CD1c-positive myeloid dendritic cell (primary cell): ENCODE data around the gene ATXN1.

Source experiments
- DNase-seq: peaks from one replicate; pipeline ENCODE4 v3.0.0-alpha.2; 2016; ENCODE audit errors: extremely low spot score

The ATXN1 gene

DNA sequence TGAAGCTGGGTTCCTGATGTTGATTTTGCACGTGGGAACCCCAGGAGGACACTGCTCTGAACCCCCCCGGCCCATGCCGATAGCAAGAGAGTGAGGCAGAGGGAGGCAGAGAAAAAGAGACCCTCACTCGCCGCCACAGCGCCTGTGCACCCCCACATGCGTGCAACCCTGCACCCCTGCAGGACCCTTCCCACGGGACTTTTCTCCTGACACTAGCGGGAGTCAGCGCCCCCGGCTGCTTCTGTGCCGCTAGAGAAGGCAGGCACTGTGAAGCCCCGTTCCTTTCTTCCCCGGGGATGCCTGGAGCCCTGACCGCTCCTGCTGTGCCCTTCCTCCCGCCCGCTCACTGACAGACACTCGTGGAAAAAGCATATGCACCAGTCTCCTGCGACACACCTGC is 455.5 kb downstream of the ATXN1 start:
- DNase-seq: no peak

DNA sequence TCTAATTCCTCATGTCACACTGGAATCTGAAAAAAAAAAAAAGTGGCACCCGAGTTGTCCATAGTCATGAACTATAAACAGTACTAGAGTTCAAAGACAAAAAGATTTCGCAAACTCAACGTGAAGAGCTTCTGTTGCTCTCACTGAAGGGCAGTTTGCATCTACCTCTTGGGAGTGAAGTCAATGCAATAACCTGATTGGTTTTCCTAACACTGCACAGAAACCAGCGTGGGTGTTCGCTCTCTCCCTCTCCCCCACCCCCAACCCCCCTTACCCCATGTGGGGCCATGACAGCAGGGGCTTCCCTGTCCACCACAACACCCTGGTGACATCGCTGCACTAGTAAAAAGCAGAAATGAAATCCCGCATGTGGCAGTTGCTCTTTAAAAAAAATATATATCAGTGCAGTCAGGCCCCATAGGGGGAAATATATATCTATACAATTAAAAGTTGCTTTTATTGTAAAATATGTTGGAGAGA is 456.0 kb downstream of the ATXN1 start:
- DNase-seq: peak; percentile 67

DNA sequence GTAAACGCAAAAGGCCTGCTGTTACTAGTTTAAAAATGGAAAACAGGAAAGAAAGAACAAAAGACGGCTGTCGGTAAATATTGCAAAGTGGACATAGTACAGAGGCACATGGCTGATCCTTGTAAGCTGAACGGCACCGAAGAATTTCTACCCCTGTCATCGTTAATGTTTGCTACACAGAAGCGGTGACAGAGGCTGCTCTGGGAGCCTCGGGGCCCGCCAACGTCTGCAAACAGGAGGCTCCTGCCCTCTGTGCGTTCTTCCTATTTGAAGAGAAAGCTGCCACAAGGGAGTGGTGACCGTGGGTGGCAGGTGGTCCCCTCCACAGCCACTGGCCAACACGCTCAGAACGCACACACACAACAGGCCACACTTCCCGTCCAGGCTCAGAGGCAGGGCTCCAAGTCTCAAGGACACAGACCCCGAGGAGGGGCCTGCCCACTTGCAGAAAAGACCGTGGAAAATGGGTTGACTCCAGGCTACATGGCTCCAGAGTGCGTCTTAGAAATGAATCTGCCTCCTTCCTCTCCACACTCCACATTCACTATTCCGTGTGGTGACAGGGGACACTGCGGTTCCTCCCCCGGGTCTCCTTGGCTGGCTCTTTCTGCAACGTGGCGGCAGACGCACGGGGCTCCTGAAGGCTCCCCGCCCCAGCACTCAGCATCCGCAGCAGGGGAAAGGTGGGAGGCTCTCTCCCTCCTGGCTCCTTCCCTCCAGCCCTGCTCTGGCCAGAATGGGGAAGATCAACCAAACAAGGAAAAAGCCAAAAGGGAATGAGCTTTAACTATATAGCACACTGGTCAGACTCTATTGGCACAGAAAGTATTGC is 458.3 kb downstream of the ATXN1 start:
- DNase-seq: no peak

DNA sequence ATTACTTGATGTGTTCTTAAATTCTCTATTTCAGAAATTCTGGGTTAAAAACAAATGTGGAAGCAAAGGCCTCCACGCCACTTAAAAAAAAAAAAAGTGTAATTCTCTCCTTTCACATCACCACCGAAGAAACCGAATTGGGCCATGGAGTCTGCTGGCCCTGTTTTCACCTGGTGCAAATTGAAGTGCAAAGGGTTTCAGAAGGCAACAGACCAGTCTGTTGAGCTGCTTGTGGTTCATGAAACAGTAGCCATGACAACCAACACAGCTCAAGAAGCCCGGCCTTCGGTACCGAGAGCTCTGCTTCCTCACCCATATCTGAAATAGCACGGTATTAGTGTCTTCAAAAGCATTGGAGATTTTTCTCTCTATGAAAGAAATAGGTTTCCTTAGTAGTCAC is 459.7 kb downstream of the ATXN1 start:
- DNase-seq: no peak

GRCh38 chr6:16299861-16300260 is 461.4 kb downstream of the ATXN1 start:
- DNase-seq: no peak

DNA sequence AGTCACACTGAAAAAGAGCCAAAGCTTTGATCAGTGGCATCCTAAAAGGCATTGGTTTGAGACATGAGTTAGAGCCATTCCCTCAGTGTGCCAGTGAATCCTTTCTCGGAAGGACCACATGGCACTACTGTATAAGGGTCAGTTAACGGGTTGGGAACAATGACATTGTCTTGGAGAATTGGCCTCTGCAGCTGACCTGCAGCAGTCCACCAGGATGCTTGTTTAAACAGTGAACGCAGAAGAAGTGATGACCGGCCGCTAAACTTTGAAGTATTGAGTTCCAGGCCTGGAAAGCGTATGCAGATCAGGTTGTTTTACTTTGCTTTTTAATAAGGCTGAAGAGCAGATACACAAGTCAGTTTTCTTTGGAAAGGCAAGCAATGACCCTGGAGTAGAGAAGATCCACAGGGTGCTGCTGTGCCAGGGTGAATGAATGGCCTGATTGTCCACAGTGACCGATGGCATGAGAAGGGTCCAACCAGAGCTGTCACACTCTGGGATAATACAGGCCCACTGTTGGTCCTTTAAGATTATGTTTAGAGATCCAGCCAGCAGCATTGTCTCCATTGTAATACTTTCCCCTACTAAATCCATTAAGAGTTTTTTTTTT is 465.1 kb downstream of the ATXN1 start:
- DNase-seq: no peak

DNA sequence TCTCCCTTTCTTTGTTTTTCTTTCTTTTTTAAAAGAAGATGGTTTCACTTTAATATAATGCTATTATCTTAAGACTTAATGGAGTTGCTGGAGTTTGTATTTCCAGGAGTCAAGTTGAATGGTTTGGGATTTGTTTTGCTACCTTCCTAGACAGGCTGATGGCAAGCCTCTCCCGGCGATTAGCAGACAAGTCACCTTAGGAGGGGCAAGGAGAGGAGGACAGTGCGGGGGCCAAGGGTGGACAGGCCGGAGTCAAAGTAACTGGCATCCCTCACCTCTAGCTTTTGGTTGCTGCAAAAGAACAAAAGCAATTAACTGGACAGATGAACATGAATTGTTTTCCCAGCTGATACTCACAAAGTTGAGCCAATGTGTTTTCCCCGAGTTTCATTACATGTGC is 465.8 kb downstream of the ATXN1 start:
- no peak for DNase-seq

GRCh38 chr6:16295060-16295459 is 466.2 kb downstream of the ATXN1 start:
- no peak for DNase-seq

GRCh38 chr6:16294371-16294770 is 466.9 kb downstream of the ATXN1 start:
- no peak for DNase-seq

GRCh38 chr6:16292942-16293341 is 468.3 kb downstream of the ATXN1 start:
- DNase-seq: no peak

DNA sequence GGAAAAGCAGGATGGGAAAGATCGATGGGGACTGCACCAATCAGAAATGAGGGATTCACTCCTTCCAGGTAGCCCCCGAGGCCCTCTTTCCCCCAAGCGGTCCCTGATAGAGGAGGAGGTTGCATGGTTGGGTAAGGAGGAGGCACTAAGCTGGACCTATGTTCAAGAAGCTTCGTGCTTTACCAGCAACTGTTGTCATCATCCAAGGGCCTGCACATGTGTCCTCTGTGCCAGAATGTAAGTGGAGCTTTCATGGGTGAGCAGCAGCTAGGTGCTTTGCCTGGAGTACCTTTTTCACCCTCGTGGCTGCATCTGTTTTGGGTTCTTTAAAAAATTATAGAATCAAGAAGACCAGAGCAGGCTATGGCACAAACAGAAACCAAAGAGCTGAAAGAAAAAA is 468.8 kb downstream of the ATXN1 start:
- no peak for DNase-seq

GRCh38 chr6:16291739-16292138 is 469.5 kb downstream of the ATXN1 start:
- DNase-seq: no peak

- no peak for DNase-seq
These were observed 473.1 kb downstream of the ATXN1 start for GRCh38 chr6:16288163-16288562.

DNA sequence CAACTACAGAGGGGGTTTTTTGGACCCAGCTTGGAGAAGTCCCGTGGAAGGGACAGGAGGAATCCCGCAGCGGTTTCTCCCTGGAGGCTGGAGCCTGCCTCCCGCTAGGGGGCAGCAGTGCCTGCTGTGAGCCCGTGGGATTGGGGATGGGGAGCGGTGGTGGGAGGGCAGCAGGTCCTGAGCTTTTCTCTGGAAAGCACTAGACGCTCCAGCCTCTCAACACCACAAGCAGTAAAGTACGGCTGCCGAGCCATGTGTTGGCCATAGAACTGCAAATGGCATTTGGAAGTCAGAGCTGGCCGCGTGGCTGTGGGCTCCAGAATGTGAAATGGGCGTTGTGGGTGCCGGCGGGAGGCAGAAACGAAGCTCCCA is 475.1 kb downstream of the ATXN1 start:
- no peak for DNase-seq

DNA sequence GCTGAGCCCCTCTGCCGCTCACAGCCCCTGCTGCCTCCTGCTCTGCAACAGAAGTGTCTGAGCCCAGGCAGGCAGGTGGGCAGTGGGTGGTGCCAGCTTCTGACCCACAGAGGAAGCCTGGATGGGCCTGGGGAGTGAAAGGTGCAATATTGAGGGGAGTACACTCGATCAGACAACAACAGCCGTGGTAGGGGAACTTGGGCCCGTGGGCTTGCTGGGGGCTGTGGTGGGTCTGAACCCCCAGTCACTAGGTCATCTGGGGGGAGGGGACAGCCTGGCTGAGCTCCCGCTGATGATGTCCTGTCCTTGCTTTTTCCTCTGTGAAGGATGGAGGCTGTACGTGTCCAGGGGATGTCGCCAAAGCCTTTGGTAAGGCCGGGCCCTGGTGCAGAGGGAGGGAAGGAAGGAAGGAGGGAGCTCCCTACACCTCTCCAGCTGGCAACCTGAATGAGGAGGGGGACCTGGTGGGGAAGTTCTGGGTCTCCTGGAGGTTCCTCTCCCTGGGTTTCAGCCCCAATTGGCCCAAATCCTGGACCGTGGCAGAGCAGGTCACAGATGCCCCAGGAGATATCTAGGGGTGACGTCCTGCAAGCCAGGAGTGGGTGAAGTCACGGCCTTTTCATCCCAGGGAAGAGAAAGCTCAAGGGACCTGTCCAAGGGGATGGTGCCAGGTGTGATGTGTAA is 475.7 kb downstream of the ATXN1 start:
- DNase-seq: no peak

DNA sequence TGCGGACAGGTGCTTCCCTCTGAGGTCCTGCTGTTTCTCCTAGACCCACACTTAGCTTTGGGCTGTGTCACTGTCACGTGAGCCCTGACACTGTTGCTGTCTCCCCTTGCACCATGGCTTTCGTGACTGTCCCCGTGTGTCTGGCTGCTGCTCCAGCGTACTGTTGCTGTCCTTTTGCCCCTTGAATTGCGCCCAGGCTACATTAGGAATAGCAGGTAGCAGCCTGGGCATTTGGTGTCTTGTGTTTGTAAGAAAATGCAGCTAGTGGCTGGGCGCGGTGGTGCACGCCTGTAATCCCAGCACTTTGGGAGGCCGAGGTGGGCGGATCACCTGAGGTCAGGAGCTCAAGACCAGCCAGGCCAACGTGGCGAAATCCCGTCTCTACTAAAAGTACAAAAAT is 476.8 kb downstream of the ATXN1 start:
- DNase-seq: no peak

- no peak for DNase-seq
These were observed 478.9 kb downstream of the ATXN1 start for GRCh38 chr6:16282370-16282769.

DNA sequence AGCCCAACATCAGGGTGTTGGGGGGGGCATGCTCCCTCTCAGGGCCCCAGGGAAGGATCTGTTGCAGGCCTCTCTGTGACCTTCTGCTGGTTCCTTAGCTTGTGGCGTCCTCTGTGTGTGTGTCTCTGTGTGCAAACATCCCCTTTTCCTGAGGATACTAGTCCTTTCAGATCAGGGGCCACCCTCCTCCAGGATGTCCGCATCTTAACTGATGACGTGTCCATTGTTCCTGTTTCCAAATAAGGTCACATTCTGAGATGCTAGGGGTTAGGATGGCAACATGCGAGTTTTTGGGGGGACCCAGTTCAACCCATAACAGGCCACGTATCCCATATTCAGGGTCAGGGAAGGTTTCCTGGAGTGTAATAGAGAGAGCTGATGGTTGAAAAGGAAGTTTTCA is 482.0 kb downstream of the ATXN1 start:
- DNase-seq: peak; percentile 30

- no peak for DNase-seq
These were observed 482.5 kb downstream of the ATXN1 start for GRCh38 chr6:16278750-16279149.

- no peak for DNase-seq
These were observed 483.1 kb downstream of the ATXN1 start for GRCh38 chr6:16278048-16278724.

- peak; percentile 67 for DNase-seq
These were observed 483.9 kb downstream of the ATXN1 start for GRCh38 chr6:16277101-16277981.
